A549 treated with GW870086 at 1 μM for 4 hours (cell line): ENCODE data around the gene APOL1. TPM values are rescaled to one million over a fixed set of nuclear protein-coding genes. Genes with fewer than 3 reads are reported as not detected.

Source experiments
- total RNA-seq: library from RNA; stranded (reverse); fragments of 200-300 nt; extraction: Qiagen RNA extraction; gene quantifications from 5 replicates; pipeline ENCODE4 v1.2.3, GENCODE V29; 2022; ENCODE audit warnings: low read depth

APOL1 gene, protein sequence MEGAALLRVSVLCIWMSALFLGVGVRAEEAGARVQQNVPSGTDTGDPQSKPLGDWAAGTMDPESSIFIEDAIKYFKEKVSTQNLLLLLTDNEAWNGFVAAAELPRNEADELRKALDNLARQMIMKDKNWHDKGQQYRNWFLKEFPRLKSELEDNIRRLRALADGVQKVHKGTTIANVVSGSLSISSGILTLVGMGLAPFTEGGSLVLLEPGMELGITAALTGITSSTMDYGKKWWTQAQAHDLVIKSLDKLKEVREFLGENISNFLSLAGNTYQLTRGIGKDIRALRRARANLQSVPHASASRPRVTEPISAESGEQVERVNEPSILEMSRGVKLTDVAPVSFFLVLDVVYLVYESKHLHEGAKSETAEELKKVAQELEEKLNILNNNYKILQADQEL
- 11.4 to 17.7 TPM (median 15.9 TPM) in 5 replicates for total RNA-seq

DNA sequence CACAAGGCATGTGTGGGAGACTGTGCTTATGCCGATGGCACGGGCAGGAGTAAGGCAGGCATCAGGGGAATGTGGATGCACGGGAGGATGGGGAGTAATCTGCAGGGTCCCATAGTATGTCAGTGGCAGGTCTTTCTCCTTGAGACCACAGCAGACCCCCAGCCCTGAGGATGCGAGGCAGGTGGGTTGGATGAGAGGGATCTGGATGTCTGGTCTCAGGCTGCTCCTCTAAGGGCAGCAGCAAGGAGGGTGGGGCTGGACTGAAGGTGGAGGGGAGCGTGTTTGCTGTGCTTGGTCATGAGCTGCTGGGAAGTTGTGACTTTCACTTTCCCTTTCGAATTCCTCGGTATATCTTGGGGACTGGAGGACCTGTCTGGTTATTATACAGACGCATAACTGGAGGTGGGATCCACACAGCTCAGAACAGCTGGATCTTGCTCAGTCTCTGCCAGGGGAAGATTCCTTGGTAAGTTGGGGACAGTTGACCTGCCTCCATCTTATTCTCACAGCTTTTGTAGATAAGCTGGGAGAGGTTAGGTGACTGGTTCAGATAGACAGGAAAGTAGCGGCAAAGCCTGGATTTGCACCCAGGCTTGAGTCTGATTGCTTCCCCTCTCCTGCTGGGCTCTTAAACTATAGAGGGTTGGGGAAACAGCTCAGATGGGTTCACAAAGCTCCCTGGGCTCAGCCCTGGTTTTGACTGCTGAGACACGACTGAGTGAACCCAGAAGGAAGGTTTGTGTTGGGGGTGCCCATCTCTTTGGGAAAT lies at the start of gene APOL1:
TSS of gene APOL1 (plus strand) at position 380 of the 769 bp plus-strand sequence. CDS start 1,823 bp downstream, outside the sequence.

DNA sequence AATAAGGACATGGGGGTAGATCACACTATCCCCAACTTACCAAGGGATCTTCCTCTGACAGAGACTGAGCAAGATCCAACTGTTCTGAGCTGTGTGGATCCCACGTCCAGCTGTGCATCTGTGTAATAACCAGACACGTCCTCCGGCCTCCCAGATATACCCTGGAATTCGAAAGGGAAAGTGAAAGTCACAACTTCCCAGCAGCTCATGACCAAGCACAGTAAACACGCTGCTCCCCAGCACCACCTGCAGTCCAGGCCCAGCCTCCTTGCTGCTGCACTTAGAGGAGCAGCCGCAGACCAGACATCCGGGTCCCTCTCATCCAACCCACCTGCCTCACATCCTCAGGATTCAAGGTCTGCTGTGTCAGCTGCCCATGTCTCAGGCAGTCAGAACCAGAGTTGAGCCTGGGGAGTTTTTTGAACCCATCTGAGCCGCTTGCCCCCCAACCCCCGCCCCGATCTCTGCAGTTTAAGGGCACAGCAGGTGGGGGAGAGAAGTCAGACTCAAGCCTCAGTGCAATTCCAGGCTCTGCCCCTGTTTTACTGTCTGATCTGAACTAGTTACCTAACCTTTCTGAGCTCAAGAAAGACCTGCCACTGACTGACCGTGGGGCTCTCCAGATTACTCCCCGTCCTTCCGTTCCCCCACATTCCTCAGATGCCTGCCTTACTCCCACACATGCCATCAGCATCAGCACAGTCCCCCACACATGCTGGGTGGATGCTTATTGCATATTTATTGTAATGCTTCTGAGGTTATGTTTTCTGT lies 13.3 kb upstream of the APOL1 start, which contains the start of gene APOL2:
TSS of gene APOL2 (minus strand) at position 127 of the 771 bp plus-strand sequence. CDS start 6,365 bp downstream, outside the sequence.

Other genes with a start within 250 kb of the APOL1 start
- 21.7 to 32.2 TPM (median 27.9 TPM) in 5 replicates for gene RBFOX2, start 224.3 kb upstream of the APOL1 start, total RNA-seq
- gene APOL3, start 92.4 kb upstream of the APOL1 start, total RNA-seq = not detected in 5 replicates
- gene APOL4, start 51.3 kb upstream of the APOL1 start, total RNA-seq = 0.10 TPM in 1 of 5 replicates, not detected in the others
- 43.4 to 53.1 TPM (median 50.6 TPM) in 5 replicates for gene APOL2, start 13.6 kb upstream of the APOL1 start, total RNA-seq
- 145 to 175 TPM (median 165 TPM) in 5 replicates for gene MYH9, start 134.8 kb downstream of the APOL1 start, total RNA-seq
- 57.7 to 69.9 TPM (median 67.3 TPM) in 5 replicates for gene TXN2, start 228.5 kb downstream of the APOL1 start, total RNA-seq